Brain pericyte (primary cell): Measurements from ENCODE around the gene ZIC4.

Source experiments
- DNase-seq: peaks from one replicate; pipeline ENCODE4 v3.0.0-alpha.2; 2012; ENCODE audit warnings: low read depth, low spot score

ZIC4 gene

DNA sequence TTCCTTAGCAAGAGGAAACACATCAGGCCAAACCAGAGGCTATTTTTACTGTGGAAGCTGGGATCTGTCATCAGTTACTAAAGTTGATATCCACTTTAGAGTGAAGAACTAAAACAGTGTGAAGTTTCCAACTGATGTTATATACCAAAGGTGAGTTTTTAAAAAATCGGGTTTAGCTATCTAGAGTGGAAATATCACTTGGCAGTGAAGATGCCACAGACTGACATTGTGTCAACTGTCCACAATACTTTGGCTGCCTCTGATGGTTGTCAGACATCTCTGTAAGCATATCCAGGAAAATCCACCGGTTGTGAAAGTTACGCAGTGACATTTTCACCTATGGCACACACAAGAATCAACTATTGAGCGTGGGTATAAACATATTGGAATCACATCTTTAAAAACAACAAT lies 12.0 kb upstream of the ZIC4 start:
- DNase-seq, result no peak

DNA sequence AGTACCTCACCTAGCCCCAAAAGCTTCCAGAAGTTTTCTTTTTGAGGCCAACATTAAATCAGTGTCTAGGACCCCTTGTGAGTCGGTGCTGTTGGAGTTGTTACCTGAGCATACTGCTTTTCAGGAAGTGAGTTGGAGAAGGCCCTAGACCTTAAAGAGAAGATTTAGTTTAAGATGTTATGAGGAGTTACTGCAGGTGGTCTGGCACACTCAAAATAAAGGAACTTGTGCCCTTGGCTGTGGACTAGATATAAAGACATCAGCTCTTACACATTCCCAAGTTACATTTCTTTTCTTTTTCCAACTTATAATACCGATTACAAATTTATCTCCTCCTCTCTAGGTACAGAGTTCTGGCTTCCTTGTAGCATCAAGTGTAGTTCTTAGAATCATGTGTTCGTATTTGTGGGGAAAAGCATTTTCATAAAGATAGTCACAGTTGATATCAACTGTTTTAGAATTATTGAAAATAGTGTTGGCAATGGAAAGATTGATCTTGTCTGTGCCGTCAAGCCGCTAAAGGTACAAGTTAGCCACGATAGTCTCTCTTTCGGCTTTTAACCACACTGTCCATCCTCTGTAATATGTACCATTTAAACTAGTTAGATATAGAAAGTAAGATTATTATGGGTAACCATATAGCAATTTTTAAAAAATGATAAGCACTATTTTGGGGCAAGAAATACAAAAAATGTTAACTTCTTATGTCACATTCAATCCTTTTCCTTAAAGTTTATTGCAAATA lies 11.4 kb upstream of the ZIC4 start:
- no peak for DNase-seq

DNA sequence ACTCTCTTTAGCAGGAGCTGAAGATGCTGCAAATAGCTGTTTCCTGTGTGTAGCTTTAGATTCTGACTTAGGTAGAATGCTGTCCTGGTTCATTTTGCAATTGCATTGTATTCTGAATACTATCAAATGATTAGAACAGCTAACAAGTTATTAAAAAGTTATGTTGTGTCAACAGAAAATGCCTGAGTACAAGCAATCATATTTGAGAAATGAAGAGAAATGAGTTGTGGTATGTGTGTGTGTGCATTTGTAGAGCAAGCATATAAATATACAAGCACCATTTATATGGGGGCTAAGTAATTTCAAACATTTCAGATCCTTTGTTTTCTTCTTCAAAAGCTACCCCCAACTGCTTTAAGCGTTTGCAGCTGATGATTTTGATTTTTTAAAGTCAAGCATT lies 10.6 kb upstream of the ZIC4 start:
- DNase-seq, result no peak

- DNase-seq, result no peak
Measured at GRCh38 chr3:147415874-147416273, 9.5 kb upstream of the ZIC4 start.

DNA sequence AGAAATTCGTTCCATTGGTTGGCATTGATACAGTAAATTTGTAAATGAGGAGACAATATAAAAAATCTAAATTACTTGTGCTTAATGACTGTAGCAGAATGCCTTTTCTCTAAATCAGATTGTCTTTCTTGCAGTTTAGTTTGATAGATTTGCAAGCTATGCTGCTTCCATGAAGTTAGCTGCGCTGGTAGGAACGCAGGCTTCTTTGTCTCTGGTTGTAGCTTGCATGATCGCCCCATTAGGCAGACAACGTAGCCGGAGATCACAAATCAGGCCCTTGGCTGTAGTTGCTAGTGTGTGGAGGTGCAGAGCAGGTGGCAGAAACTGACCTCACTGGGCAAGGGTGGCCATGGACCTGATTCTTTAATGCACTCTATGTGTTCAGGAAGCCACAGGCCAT lies 8.9 kb upstream of the ZIC4 start:
- DNase-seq, result no peak

GRCh38 chr3:147414390-147415138 lies 8.2 kb upstream of the ZIC4 start:
- DNase-seq, result no peak

GRCh38 chr3:147413686-147414389 lies 7.5 kb upstream of the ZIC4 start:
- no peak for DNase-seq

DNA sequence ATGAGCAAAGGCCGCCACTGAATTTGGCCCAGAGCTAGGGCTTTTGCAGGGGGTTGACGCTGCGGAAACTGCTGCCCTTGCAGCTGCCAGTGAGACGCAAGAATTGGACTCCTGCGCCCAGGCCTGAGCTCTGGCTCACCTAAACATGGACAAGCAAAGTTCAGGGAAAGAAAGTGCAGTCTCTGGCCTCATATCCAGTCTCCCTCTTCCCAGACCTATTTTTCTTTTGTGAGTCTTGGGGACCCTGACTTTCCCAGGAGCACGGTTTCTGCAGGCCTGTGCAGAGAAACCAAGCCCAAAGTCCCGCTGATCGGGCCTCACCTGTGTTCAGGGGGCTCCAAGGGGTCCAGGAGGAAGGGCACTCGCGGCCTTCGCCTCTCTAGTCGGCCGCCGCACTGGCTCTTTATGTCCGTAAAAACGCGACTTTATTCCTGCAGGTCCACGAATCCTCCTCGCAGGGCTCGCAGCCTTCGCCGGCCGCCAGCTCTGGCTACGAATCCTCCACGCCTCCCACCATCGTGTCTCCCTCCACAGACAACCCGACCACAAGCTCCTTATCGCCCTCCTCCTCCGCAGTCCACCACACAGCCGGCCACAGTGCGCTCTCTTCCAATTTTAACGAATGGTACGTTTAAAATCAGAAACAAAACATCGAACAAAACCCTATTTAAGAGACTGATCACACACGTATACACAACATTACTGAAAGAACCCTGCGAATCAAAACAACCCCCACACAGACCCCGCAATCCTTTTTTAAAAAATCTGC lies 6.8 kb upstream of the ZIC4 start:
- DNase-seq, result no peak

DNA sequence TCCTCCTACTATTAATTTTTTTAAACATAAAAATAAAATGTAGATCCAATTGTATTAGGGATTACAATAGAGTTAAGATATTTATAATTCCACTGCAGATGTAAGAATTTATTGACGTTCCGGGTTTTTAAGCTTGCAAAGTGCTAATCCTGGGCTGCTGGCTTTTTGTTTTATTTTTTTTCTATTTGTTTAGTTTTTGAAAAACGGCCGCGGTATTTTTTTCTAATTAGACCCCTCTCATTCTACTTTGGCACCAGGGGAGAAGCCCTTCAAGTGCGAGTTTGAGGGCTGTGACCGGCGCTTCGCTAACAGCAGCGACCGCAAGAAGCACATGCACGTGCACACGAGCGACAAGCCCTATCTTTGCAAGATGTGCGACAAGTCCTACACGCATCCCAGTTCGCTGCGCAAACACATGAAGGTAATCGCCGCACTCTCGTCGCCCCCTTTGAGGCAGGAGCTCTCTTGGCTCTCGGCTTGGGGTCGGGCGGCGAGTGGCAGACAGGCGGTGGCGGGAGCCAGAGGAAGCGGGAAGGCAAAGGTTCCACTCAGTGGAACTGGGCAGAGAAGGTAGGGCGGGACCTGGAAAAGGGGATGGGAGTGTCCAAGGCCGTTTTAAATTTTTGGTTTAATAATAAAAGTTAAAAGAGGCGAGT lies 6.0 kb upstream of the ZIC4 start:
- DNase-seq, result no peak

GRCh38 chr3:147411815-147412241 lies 5.5 kb upstream of the ZIC4 start:
- DNase-seq, result no peak

- no peak for DNase-seq
Measured at GRCh38 chr3:147411238-147411814, 5.0 kb upstream of the ZIC4 start.

DNA sequence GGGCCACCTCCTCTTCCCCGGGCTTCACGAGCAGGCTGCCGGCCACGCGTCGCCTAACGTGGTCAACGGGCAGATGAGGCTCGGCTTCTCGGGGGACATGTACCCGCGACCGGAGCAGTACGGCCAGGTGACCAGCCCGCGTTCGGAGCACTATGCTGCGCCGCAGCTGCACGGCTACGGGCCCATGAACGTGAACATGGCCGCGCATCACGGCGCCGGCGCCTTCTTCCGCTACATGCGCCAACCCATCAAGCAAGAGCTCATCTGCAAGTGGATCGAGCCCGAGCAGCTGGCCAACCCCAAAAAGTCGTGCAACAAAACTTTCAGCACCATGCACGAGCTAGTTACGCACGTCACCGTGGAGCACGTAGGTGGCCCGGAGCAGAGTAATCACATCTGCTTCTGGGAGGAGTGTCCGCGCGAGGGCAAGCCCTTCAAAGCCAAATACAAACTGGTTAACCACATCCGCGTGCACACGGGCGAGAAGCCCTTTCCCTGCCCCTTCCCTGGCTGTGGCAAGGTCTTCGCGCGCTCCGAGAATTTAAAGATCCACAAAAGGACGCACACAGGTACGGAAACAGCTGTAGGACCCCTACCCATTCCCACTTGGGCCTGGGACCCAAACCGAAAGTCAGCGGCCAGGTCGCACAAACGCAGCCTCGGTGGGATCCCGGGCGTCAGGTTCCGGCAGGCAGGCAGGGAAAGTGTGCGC lies 4.3 kb upstream of the ZIC4 start:
- DNase-seq, result no peak

DNA sequence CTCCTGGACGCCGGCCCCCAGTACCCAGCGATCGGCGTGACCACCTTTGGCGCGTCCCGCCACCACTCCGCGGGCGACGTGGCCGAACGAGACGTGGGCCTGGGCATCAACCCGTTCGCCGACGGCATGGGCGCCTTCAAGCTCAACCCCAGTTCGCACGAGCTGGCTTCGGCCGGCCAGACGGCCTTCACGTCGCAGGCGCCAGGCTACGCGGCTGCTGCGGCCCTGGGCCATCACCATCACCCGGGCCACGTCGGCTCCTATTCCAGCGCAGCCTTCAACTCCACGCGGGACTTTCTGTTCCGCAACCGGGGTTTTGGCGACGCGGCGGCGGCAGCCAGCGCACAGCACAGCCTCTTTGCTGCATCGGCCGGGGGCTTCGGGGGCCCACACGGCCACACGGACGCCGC lies 3.8 kb upstream of the ZIC4 start:
- no peak for DNase-seq

DNA sequence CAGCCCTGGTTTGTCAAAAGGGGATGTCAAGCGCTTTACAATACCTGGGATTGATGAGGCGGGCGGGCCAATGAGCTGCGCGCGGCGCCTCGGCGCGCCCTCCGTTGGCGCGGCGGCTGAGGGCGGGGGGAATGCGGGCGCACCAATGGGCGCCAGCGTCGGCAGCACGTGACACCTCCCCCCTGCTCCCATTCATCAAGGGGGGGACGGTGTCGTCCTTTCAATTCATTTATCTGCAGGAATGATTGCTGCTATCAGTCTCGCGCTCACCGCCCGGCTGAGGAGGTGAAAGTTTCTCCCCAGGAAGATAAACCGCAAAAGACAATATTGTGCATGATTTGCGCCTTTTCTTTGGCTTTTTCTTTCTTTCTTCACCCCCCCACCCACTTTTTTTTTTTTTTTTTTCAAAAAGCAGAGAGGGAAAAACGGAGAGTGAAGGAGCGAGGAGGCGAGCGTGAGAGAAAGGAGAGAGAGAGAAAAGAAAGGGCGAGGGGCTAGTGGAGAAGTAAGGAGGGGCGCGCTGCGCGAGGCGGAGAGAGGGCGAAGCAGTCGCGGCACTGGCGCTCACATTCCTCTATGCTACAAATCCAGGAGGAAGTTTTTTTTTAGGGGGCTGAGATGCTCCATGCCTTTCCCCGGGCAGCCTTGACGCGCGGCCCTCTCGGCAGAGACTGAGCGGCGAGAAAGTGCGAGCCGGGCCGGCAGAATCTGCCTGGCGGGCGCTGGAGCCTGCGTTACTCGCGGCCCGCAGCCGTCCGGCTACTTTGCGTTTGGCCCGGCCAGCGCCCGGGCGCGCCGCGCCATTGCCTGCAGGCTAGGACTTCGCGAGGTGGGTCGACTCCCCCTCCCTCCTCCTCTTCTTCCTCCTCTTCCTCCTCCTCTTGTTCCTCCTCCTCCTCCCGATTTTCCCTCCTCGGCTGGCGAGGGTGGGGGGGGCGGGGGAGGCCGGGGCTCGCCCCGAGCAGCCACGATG lies 3.1 kb upstream of the ZIC4 start, which contains the start of gene ZIC1:
Gene ZIC1, plus strand, starts transcription at position 223 of the 973 bp plus-strand sequence. Its CDS starts 748 bp downstream, at position 971.
- peak; percentile 94 for DNase-seq

GRCh38 chr3:147408188-147409100 lies 2.1 kb upstream of the ZIC4 start:
- DNase-seq, result no peak

- DNase-seq, result no peak
Measured at GRCh38 chr3:147407498-147408187, 1.3 kb upstream of the ZIC4 start.

DNA sequence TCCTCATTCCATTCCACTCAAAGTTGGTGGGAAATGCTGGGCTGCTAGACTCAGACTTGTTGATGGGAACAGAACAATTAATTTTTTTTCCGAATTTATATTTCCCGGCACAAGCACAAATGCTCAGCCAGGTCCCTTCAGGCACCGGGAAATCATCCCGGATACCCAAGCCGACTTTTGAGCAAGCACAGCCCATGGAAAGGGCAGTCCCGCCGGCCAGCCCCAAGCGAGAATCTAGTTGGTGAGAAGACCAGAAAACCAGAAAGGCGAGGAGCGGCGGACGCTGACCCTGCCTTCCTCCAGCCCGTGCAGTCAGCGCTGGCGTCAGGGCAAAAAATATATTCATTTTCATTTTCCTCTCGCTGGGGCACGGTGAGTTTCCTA lies 763 bp upstream of the ZIC4 start:
- no peak for DNase-seq
